B cell (primary cell): ENCODE data around the gene ATP8A2.

Experiments used
- CTCF ChIP-seq: fragments of 200-600 bp; IDR thresholded peaks from one replicate; pipeline ENCODE4 v1.8.0; 2022; ENCODE audit warnings: antibody characterized with exemption, mild to moderate bottlenecking
- EZH2 ChIP-seq: IDR thresholded peaks from 2 replicates; pipeline ENCODE4 v1.6.1; 2012; ENCODE audit warnings: borderline replicate concordance, low read depth, mild to moderate bottlenecking, moderate library complexity, low read length; ENCODE audit not compliant: insufficient read depth, poor library complexity, severe bottlenecking

DNA sequence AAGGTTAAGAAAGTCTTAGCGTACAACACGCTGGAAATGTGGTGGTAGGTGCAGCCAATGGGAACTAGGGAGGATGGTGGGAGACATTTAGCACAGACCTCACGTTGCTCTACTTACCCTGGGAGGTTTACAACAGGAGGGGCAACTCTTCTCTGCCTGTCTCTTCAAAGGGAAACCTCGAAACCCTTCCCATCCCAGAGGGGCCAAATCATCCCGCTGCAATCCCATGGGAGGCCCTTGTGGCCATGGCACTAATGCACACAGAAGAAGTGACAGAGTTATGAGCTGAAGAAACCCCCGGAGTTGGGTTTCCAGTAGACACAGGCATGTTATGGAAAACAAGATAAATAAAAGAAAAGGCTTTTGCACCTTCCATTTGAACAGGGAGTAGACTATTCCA lies 644.4 kb downstream of the ATP8A2 start:
- TF ChIP-seq CTCF (no peak), EZH2 (no peak)
